HepG2 (cell line): ENCODE measurements around the gene FBF1. TPM values are rescaled to one million over a fixed set of nuclear protein-coding genes. Genes with fewer than 3 reads are reported as not detected.
A peak's percentile ranks its signal among the peaks of the same experiment; 100 is the strongest.

Source experiments
- GTF2F1 ChIP-seq: fragments of 150-350 bp; IDR thresholded peaks from 2 replicates; pipeline ENCODE4 v1.6.1; 2014; ENCODE audit warnings: low read length
- HOXA7 ChIP-seq: sonication (generic); formaldehyde crosslinking; IDR thresholded peaks from 2 replicates; pipeline ENCODE4 v1.8.1; 2022; ENCODE audit warnings: mild to moderate bottlenecking, missing genetic modification reagents, moderate library complexity
- MEIS2 ChIP-seq: sonication (generic); formaldehyde crosslinking; IDR thresholded peaks from 2 replicates; pipeline ENCODE4 v1.9.0; 2021; ENCODE audit warnings: mild to moderate bottlenecking, missing genetic modification reagents
- PHB2 ChIP-seq: fragments of 450-650 bp; IDR thresholded peaks from 2 replicates; pipeline ENCODE4 v1.6.1; 2018; ENCODE audit not compliant: partially characterized antibody
- SP5 ChIP-seq: IDR thresholded peaks from 2 replicates; pipeline ENCODE4 v1.6.1; 2016; ENCODE audit warnings: low read depth, borderline replicate concordance
- SRSF1 ChIP-seq: fragments of 200-400 bp; formaldehyde crosslinking; optimal IDR thresholded peaks from 2 replicates; pipeline ENCODE3; 2017; ENCODE audit warnings: mild to moderate bottlenecking, low read depth, low read length, moderate library complexity
- TBX2 ChIP-seq: sonication (generic); formaldehyde crosslinking; IDR thresholded peaks from 2 replicates; pipeline ENCODE4 v1.5.0; 2020; ENCODE audit warnings: missing genetic modification reagents, mild to moderate bottlenecking, borderline replicate concordance
- XBP1 ChIP-seq: sonication (generic); formaldehyde crosslinking; IDR thresholded peaks from 2 replicates; pipeline ENCODE4 v1.5.0; 2020; ENCODE audit warnings: missing genetic modification reagents
- ZBTB44 ChIP-seq: sonication (generic); formaldehyde crosslinking; IDR thresholded peaks from 2 replicates; pipeline ENCODE4 v1.4.0; 2020; ENCODE audit warnings: missing genetic modification reagents
- ZNF160 ChIP-seq: sonication (generic); formaldehyde crosslinking; IDR thresholded peaks from 2 replicates; pipeline ENCODE4 v1.8.0; 2022; ENCODE audit warnings: mild to moderate bottlenecking, inconsistent platforms, missing genetic modification reagents
- ZNF17 ChIP-seq: sonication (generic); formaldehyde crosslinking; IDR thresholded peaks from 2 replicates; pipeline ENCODE4 v1.5.0; 2020; ENCODE audit warnings: mild to moderate bottlenecking, missing genetic modification reagents
- ZNF446 ChIP-seq: sonication (generic); formaldehyde crosslinking; IDR thresholded peaks from 2 replicates; pipeline ENCODE4 v1.5.0; 2020; ENCODE audit warnings: mild to moderate bottlenecking, missing genetic modification reagents
- ZNF878 ChIP-seq: sonication (generic); formaldehyde crosslinking; IDR thresholded peaks from 2 replicates; pipeline ENCODE4 v1.8.1; 2023; ENCODE audit warnings: mild to moderate bottlenecking, missing genetic modification reagents, moderate library complexity
- polyA plus RNA-seq, 8 experiments: library from polyadenylated mRNA; depleted of rRNA in 3 of 8; stranded (reverse) in 7 of 8; unstranded in 1 of 8; fragments of >200 nt; fragmentation: Illumina TruSeq in 4 of 8; extraction: Trizol in 4 of 8; gene quantifications; 2 replicates each; pipeline versions ENCODE4 v1.2.1 to v1.2.3, GENCODE V29; 2011 to 2016; ENCODE audit warnings: low read depth in 4 of 8, missing spikeins in 1 of 8, mixed read lengths in 1 of 8; ENCODE audit not compliant: insufficient read depth in 1 of 8
- total RNA-seq, 5 experiments: library from RNA; depleted of rRNA; stranded (reverse); fragments of >200 nt; fragmentation: Illumina TruSeq; extraction: Trizol; gene quantifications; 2 replicates each; pipeline ENCODE4 v1.2.3, GENCODE V29; 2016; ENCODE audit warnings: low read depth in 1 of 5
- TF ChIP-seq, protein P1 (sequence below): sonication (generic); formaldehyde crosslinking; IDR thresholded peaks from 2 replicates; pipeline ENCODE4 v1.5.1; 2020; ENCODE audit warnings: mild to moderate bottlenecking, missing genetic modification reagents
- TF ChIP-seq, protein P2 (sequence below): sonication (generic); formaldehyde crosslinking; IDR thresholded peaks from 2 replicates; pipeline ENCODE4 v1.5.1; 2020; ENCODE audit warnings: mild to moderate bottlenecking, moderate library complexity, missing genetic modification reagents
- TF ChIP-seq, protein P3 (sequence below): sonication (generic); formaldehyde crosslinking; IDR thresholded peaks from 2 replicates; pipeline ENCODE4 v1.4.0; 2020; ENCODE audit warnings: missing genetic modification reagents
- TF ChIP-seq, protein P4 (sequence below): sonication (generic); formaldehyde crosslinking; IDR thresholded peaks from 2 replicates; pipeline ENCODE4 v1.4.0; 2020; ENCODE audit warnings: missing genetic modification reagents
- TF ChIP-seq, protein P5 (sequence below): sonication (generic); formaldehyde crosslinking; conservative IDR thresholded peaks from 2 replicates; pipeline ENCODE4 v1.8.0; 2022; ENCODE audit warnings: low read depth, missing genetic modification reagents

The FBF1 gene
- total and polyA plus RNA-seq, 2 of the 13 experiments (the other 11 are each of a cell fraction or from before 2014, with no cell fraction given), result 2.4 to 8.1 TPM

GRCh38 chr17:75878174-75878998, 62.5 kb downstream of the FBF1 start, which contains the start of gene TRIM47 (continued):
- no peak; the same call in 1 of the 2 replicates for TF ChIP-seq MEIS2 (CRISPR knock-in tag)
- TF ChIP-seq, protein P1, sequence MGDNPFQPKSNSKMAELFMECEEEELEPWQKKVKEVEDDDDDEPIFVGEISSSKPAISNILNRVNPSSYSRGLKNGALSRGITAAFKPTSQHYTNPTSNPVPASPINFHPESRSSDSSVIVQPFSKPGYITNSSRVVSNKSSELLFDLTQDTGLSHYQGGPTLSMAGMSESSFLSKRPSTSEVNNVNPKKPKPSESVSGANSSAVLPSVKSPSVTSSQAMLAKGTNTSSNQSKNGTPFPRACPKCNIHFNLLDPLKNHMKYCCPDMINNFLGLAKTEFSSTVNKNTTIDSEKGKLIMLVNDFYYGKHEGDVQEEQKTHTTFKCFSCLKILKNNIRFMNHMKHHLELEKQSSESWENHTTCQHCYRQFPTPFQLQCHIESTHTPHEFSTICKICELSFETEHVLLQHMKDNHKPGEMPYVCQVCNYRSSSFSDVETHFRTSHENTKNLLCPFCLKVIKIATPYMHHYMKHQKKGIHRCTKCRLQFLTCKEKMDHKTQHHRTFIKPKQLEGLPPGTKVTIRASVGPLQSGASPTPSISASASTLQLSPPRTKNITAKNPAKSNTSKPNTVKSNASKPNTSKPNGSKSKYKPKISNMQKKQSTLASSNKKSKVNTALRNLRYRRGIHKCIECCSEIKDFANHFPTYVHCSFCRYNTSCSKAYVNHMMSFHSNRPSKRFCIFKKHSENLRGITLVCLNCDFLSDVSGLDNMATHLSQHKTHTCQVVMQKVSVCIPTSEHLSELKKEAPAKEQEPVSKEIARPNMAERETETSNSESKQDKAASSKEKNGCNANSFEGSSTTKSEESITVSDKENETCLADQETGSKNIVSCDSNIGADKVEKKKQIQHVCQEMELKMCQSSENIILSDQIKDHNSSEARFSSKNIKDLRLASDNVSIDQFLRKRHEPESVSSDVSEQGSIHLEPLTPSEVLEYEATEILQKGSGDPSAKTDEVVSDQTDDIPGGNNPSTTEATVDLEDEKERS (CRISPR knock-in tag), result peak; percentile 76; the same call in 1 of the 2 replicates
- TF ChIP-seq ZNF446 (CRISPR knock-in tag), result peak; percentile 89
- TF ChIP-seq ZNF17, result no peak
- peak; percentile 82; the same call in 1 of the 2 replicates for TF ChIP-seq ZBTB44 (CRISPR knock-in tag)
- no peak for TF ChIP-seq GTF2F1
- 0 out of 2 replicates have a peak, but pooled peaks have one; percentile 44 for TF ChIP-seq XBP1 (CRISPR knock-in tag)
- TF ChIP-seq TBX2 (CRISPR knock-in tag), result peak; percentile 51
- TF ChIP-seq, protein P2, sequence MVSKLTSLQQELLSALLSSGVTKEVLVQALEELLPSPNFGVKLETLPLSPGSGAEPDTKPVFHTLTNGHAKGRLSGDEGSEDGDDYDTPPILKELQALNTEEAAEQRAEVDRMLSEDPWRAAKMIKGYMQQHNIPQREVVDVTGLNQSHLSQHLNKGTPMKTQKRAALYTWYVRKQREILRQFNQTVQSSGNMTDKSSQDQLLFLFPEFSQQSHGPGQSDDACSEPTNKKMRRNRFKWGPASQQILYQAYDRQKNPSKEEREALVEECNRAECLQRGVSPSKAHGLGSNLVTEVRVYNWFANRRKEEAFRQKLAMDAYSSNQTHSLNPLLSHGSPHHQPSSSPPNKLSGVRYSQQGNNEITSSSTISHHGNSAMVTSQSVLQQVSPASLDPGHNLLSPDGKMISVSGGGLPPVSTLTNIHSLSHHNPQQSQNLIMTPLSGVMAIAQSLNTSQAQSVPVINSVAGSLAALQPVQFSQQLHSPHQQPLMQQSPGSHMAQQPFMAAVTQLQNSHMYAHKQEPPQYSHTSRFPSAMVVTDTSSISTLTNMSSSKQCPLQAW, result peak; percentile 39; the same call in 1 of the 2 replicates
- TF ChIP-seq, protein P3, sequence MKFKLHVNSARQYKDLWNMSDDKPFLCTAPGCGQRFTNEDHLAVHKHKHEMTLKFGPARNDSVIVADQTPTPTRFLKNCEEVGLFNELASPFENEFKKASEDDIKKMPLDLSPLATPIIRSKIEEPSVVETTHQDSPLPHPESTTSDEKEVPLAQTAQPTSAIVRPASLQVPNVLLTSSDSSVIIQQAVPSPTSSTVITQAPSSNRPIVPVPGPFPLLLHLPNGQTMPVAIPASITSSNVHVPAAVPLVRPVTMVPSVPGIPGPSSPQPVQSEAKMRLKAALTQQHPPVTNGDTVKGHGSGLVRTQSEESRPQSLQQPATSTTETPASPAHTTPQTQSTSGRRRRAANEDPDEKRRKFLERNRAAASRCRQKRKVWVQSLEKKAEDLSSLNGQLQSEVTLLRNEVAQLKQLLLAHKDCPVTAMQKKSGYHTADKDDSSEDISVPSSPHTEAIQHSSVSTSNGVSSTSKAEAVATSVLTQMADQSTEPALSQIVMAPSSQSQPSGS (CRISPR knock-in tag), result peak; percentile 71; the same call in 1 of the 2 replicates
- TF ChIP-seq, protein P4, sequence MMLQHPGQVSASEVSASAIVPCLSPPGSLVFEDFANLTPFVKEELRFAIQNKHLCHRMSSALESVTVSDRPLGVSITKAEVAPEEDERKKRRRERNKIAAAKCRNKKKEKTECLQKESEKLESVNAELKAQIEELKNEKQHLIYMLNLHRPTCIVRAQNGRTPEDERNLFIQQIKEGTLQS (CRISPR knock-in tag), result peak; percentile 8; the same call in 1 of the 2 replicates
- peak; percentile 24 for TF ChIP-seq SRSF1
- no peak for TF ChIP-seq HOXA7
- no peak for TF ChIP-seq PHB2
- peak; percentile 71 for TF ChIP-seq ZNF160 (CRISPR knock-in tag)
- TF ChIP-seq ZNF878, result no peak
- TF ChIP-seq, protein P5, sequence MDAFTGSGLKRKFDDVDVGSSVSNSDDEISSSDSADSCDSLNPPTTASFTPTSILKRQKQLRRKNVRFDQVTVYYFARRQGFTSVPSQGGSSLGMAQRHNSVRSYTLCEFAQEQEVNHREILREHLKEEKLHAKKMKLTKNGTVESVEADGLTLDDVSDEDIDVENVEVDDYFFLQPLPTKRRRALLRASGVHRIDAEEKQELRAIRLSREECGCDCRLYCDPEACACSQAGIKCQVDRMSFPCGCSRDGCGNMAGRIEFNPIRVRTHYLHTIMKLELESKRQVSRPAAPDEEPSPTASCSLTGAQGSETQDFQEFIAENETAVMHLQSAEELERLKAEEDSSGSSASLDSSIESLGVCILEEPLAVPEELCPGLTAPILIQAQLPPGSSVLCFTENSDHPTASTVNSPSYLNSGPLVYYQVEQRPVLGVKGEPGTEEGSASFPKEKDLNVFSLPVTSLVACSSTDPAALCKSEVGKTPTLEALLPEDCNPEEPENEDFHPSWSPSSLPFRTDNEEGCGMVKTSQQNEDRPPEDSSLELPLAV, result no peak
- peak; percentile 75 for TF ChIP-seq SP5 (CRISPR knock-in tag)
